HG03460 (cell line): ENCODE results near the gene CDH5.

ENCODE experiments used
- ATAC-seq: cut with Tn5 transposase; IDR thresholded peaks from one replicate; pipeline ENCODE4 v1.9.1; 2021; ENCODE audit not compliant: unreplicated experiment

CDH5 gene

GRCh38 chr16:66416136-66416535, 49.6 kb downstream of the CDH5 start:
- ATAC-seq: no peak

DNA sequence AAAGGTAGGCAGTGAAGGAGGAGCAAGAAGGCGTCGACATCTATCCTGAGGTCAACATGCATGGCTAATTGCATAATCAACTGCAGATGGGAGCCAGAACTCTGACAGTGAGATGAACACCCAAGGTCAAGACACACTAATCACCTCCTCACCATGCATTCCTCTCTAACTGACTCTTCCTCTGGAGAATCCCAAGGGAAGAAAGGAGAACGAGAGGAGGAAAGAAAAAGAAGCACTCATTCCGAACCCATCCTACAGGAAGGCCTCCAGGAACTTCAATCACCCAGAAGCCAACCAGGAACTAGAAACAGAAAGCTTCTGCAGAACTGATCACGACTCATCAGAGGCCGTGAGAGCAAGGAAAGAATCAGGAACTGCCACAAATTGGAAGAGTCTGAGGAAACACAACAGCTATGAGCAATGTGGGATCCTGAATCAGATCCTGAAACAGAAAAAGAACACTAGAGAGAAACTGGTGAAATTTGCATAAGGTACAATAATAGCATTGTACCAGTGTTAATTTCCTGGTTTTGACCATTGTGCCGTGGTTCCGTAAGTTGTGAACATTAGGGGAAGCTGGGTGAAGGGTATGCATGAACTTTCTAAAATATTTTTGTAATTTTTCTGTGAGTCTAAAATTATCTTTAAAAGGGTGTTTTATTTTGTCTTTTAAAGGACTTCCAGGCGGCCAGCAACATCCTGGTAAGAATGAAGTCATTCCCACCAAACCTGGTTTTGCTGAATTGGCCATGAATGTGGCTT, 50.6 kb downstream of the CDH5 start:
- no peak for ATAC-seq

DNA sequence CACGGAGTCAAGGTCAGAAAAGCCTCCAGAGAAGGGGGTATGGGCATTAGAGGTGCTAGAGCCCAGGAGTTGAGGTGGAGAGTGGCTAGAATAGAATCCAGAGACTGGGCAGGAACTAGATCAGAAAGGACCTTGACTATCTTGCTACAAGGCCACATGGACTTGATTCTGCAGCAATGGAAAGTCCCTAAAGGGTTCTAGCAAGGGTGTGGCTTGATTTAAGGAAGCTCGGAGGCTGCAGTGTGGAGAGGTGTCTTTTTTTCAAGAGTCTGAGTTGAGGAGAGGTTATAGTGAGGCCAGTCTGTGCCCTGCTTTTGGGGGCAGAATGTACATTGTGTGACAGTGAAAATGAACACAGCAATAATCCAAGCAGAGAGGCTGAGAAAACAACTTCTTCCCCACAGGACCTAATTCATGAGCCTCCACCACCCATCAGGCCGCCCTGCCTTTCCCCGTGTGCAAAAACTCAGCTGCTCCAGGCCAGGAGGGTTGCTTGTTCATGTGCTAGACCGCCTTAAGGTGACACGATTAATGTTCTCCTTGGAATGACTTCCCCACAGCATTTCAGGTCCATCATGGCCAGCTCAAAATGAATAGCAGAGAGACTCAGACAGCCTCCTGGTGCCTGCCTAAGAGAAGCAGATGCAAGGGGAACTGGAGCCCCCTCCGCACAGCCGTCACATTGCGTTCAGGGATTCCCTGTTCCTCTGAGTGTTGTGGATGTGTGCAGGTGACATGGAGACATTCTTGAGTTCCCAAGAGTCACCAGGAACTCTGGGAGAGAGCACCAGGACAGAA, 51.9 kb downstream of the CDH5 start:
- no peak for ATAC-seq

DNA sequence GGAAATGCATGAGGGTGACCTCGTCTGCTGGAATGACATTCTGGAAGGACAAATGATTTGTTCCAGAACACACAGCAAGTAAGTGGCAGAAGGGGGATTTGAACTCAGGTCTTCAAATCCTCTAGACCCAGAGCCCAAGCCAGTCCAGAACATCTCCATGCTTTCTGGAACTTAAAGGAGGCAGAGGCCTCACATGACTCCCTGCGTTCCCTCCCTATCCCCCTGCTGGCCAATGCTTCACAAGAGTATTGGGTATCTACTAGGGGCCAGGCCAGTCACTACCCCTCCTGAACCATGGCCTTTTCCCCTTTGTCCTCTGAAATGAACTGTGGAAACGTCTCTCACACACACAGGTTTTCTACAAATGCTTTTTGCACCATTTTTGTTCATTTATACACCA, 53.0 kb downstream of the CDH5 start:
- no peak for ATAC-seq

GRCh38 chr16:66420396-66420795, 53.9 kb downstream of the CDH5 start:
- ATAC-seq: no peak

DNA sequence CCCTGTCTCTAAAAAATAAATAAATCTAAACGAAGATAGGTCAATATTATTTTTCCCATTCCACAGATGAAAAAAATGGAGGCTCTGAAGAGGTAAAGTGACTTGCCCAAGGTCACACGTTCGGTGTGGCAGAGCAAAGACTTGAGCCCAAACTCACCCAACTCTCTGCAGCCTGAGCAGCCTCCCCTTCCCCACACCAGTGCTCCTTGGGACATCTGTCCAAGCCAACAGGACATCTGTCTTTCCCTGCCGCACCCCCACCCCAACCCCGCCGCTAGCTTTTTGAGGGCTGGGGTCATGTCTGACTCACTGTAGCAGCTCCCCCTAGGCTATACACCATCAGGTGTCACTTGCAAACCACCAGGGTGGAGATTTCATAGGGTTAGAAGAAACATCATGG, 55.4 kb downstream of the CDH5 start:
- no peak for ATAC-seq

DNA sequence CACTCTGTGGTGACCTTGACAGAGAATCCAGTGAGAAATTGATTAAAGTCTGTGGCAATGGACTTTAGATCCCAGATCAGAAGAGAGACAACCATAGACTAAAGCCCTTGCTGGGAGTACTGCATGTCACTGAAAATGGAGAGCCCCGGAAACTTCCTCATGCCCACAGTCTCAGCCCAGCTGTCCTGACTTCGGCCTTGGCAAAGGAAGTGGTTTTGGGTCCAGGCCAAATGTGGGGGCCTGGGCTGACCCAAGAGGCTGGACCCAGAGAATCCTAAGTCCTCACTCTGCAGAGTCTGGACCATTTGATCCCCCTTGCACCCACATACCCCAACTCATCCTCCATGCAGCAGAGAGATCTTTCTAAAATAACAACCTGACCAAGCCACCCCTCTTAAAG, 55.9 kb downstream of the CDH5 start:
- ATAC-seq: no peak

- no peak for ATAC-seq
Observed at GRCh38 chr16:66423177-66423576, 56.7 kb downstream of the CDH5 start.

- no peak for ATAC-seq
Observed at GRCh38 chr16:66425651-66426050, 59.2 kb downstream of the CDH5 start.

DNA sequence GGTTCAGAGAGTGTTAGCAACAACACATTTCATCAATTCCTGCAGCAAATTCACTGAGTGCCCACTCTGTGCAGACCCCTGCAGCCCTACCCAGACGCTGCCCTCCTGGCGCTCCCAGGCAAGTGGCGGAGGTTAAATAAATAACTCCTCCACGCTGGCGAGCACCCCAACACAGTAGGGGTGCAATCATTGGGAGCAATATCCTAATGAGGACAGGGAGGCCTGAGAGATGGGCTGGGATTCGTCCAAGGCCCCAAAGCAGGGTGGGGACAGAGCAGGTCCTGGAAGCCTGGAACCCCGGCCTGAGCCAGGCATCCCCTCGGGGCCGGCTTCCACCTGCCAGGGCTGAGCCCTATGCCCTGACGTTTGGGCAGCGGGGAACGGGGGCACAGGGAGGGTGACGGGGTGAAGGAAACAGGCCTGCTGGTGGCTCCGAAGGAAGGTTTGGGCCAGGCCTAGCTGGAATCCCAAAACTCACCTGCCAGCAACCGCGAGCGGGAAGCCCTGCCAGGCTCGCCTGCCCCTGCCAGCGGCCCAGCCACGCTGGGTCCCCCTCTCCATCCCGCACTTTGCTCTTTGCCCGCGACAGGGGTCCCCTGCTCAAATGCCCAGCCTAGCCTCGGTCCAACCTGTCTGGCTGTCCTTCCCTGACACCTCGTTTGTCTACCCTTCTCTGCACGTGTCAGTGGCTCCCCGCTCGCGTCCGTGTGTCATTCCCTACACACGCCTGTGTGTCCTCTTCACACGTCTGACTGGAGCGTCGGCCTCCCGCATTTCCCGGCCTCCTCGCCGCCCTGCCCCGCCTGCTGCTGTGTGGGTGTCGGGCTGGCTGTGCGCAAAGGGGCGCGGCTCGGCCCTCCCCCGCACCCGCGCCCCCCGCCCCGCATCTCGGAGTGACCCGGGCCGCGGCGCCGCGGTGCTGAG, 59.9 kb downstream of the CDH5 start:
- ATAC-seq: no peak

DNA sequence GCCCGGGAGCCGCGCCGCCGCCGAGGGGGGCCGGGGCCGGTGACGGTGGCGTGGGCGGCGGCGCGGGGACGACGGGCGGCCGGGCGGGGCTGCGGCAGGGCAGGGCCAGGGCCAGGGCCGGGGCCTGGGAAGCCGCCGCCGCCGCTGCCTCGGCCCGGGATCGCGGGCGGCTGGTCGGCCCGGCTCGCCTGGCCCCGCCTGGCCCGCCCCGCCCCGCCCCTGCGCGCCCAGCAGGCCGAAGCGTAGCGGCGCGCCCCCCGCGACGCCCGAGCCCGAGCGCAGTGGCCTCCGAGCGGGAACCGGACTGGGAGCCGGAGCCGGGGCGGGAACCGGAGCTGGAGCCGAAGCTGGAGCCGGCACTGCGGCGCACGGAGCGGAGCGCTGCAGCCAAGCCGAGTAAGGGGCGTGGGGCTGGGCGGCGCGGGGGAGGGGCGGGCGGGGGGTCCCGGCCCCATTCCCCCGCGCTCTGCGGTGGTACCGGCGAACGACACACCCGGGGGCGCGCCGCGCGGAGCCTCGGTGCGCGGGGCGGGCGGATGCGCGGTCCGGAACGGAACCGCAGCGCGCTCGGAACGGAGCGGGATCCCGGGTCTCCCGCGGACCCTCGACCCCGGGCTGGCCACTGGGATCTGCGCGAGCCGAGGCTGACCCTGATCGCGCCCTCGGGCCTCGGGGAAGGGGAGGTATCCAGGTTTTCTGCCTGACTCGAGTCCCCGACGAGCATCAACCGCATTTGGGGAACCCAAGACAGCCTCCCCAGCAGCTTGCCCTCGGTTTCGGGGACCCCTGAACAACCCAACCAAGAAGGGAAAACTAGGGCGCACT, 60.8 kb downstream of the CDH5 start, which contains the start of gene BEAN1:
TSS of gene BEAN1 (plus strand) at position 260 of the 825 bp plus-strand sequence. CDS start 10,382 bp downstream, outside the sequence.
- no peak for ATAC-seq

GRCh38 chr16:66427871-66428681, 61.6 kb downstream of the CDH5 start:
- no peak for ATAC-seq

DNA sequence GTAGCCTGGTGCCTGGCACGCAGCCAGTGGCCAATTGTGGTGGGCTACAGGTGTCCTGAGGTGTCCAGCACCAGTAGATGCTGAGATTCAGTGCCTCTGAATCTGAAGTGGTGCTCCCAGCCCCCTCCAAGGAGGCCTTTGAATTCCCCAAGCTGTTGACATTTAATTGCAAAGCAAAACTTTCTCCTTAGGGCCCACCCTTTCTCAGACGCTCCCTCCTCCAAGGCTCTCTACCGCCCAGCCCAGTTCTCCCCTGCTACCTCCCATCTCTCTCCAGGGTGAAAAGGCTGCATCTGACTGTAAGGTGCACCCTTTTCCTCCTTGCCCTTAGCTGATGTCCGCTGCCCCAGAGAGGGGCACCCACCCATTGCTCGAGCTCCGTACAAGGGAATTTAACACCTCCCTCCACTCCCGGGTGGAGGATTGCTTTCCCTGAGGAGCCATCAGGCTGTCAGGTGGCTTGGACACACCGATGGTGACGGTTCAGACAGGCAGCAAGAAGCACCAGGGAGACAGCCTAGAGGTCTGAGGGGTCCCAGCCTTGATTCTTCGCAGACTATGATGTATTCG, 62.3 kb downstream of the CDH5 start:
- ATAC-seq: no peak

- no peak for ATAC-seq
Observed at GRCh38 chr16:66429290-66429962, 62.9 kb downstream of the CDH5 start.

DNA sequence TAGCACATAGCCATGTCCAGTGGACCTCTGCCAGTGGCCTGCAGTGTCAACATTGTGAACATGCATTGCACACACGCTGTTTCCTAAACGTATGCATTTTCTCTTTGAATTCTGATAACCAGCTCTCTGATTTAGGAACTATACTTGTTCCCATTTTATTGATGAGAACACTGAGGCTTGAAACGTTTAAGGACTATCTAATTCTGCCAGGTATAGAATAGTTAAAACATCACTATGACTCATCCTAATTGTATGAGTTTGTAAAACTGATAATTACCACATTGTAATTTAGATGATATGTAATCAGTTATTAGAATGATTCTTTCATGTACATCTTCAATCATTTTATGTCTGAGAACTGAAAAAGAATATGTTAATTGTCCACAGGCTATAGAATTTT, 63.7 kb downstream of the CDH5 start:
- no peak for ATAC-seq

GRCh38 chr16:66431760-66432159, 65.3 kb downstream of the CDH5 start:
- no peak for ATAC-seq

DNA sequence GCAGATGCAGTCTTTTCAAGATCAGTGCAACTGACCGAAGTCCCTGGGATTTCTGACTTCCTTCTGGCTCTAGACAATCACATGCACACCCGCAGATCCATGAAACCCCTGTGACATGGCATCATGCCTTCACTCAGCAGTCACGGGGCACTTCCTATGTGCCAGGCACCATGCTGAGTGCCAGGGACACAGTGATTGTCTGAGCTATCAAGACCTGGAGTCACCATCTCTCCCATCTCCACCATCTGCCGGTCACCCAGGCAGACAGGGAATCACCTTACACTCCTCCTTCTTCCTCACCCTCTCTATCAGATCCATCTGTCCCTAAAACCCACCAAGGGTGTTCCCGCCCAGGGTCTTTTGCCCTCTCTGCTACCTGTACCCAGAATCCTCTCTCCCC, 65.9 kb downstream of the CDH5 start:
- ATAC-seq: no peak

GRCh38 chr16:66434619-66435430, 68.3 kb downstream of the CDH5 start:
- ATAC-seq: no peak
